Right renal cortex interstitium (tissue), 3 donors: Measurements from ENCODE around the gene KRT4. TPM values are rescaled to one million over a fixed set of nuclear protein-coding genes. Genes with fewer than 3 reads are reported as not detected.

Experiments used
- DNase-seq, 3 donors: peaks; one replicate each; pipeline ENCODE4 v3.0.0-alpha.2; 2013; ENCODE audit warnings: low read depth in 3 of 3, low spot score in 2 of 3
- polyA plus RNA-seq, 3 donors: library from polyadenylated mRNA; unstranded; fragments of 120-200 nt; gene quantifications; one replicate each; pipeline ENCODE4 v1.2.1, GENCODE V29; 2013; ENCODE audit not compliant: insufficient read length in 3 of 3

Gene KRT4
- polyA plus RNA-seq, 3 donors: 0.35 to 1.1 (median 0.54) TPM

DNA sequence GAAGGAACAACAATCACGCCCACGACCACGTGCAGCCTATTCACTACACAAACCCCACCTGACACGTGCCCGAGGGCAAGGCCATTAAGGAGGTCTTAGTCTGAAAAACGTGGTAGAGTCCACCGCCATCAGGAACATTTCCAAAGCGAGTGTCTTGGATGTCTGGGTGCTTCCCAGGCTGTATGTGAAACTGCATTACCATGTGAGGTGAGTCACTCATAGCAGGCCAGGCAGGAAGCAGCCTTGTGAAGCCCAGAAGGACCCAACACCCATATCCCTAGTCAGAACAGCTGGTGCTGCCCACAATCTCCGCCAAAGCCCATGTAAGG, 23.5 kb upstream of the KRT4 start:
- no peak for DNase-seq

DNA sequence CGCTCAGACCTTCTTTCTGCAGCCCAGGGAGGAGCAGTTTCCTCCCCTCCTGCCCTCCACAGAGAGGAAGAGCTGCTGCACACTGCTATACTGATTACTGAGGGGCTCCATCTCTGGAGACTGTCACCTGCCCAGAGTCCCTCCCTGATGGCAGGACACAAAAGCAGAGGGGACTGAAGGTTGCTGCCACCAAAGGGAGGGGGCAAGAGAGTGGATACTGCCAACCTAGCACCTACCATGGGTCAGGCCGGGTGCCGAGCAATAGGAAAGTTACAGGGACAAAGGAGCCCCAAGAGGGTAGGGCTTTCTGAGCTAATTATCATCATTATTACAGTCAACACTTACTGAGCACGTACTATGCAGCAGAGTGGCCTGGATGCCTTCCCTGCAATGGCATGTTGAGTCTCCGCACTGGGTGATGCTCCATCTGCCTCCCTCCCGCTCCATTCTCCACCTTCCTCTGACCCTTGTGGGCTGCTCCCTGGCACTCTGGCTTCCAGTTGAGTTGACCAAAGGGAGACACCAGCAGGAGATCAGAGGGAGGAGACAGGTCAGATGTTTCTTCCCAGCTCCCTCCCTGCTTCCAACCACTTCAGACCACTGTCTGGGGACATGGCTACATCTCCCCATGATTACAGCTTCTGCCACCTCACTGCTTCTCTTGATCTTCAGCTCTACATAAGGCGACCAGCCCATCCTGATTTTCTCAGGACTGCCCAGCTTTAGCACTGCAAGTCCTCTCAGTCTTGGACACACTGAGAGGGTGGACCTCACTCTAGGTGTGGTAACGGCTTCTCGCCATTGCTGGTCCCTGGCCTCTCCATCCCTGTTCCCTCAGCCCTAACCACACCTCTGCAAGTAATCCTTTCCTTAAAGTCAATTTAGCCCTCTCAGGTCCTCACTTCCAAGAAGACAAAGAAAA, 22.8 kb upstream of the KRT4 start:
- DNase-seq: no peak

DNA sequence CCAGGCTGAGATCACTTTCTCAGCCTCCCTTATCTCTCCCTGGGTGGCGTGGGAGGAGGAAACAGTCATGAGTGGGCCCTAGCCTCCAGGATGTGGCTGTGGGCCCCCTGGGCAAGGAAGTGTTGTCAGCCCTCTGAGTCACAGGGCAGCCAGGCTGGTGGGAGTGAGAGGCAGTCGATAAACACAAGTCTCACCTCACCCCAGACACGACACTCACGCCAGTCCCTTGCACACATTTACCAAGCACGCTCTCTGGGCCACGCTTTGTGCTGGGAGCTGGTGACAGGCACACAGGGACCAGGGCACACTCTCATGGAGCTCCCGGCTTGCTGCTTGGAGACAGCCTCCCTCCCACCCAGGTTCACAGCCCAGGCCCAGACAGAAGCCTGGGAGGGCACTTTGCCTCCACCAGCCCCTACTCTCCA, 22.1 kb upstream of the KRT4 start:
- no peak for DNase-seq

DNA sequence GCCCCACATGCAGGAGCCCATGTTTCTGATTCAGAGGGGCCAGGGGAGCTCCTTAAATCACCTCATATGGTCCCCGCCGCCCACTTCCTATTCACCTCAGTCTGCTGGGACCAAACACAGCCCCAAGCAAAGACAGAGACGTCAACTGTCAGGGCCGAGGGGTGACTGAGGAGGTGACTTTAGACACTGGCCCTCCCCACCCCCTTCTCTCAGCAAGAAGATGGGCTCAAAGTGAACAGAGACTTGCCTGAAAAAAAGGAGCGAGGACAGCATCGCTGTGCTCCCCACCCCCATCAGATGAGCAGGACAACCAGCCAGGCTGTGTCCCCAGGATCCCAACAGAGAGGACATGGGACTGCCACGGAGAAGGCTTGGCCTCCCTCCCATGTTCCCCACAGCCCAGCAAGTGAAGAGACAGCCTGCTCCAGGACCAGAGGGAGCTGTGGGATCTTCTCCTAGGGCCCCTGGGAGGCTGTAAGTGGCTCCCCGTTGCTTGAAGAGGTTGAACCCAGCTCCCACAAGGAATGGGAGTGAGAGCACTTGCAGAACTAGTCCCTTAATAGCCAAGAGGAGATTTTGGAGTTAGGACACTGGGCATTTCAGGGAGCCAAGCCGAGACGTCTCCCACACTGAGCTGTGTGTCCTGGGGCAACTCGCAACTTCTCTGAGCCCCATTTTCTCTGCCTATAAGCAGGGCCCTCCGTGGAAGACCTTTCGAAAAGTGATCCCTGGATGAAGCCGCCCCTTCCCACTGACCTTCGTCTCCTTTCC, 21.5 kb upstream of the KRT4 start:
- no peak for DNase-seq

DNA sequence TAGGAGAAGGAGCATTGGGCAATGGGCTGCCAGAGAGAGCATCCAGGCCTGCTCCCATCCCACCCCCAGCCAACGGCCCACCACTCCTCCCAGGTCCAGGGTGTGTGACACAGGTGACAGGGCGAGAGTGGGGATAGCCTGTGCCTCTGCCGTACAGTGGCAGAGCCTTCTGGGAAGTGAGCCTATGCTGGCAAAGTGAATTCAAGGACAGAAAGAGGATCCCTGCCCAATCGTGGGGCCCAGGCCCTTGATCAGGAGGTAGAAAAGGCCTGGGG, 20.7 kb upstream of the KRT4 start:
- no peak for DNase-seq

DNA sequence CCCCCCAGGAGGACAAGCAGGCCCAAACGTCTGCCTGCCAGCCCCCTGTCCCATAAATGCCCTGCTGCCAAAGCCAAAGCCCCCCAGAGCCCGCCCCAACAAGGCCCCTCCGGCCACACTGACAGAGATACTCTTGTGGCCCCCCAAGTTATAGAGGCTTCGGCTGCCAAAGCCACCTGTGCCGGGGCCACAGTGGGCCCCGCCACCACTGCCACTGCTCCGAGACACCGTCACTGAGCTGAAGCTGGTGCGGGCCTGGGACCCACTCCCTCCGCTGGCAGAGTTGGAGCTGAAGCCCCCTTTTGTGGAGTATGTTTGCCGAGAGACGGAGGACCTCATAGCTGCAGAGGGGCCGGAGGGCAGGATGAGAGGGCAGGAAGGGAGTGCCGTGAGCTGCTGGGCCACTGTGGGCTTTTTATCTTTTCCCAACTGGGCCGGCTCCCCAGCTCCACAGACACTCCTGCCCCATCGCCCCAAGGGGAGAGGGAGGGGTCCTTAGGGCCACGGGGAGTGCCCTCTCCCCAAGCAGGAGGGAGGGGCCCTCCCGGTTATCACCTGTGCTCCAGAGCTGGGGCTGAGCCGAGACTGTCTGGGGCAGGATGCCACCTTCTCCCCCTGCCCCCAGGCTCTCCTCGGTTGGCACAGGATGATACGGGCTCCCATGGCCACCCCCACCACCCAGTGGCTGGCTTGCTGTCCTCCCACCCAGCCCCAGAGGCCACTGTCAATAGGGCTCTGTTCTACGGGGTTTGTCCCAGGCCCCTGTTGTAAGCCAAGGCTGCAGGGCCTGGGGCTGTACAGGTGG, 20.2 kb upstream of the KRT4 start, which contains the start of gene KRT79:
Gene KRT79, minus strand, starts transcription at position 390 of the 805 bp plus-strand sequence. Its CDS starts 51 bp downstream, at position 339.
- DNase-seq: no peak

DNA sequence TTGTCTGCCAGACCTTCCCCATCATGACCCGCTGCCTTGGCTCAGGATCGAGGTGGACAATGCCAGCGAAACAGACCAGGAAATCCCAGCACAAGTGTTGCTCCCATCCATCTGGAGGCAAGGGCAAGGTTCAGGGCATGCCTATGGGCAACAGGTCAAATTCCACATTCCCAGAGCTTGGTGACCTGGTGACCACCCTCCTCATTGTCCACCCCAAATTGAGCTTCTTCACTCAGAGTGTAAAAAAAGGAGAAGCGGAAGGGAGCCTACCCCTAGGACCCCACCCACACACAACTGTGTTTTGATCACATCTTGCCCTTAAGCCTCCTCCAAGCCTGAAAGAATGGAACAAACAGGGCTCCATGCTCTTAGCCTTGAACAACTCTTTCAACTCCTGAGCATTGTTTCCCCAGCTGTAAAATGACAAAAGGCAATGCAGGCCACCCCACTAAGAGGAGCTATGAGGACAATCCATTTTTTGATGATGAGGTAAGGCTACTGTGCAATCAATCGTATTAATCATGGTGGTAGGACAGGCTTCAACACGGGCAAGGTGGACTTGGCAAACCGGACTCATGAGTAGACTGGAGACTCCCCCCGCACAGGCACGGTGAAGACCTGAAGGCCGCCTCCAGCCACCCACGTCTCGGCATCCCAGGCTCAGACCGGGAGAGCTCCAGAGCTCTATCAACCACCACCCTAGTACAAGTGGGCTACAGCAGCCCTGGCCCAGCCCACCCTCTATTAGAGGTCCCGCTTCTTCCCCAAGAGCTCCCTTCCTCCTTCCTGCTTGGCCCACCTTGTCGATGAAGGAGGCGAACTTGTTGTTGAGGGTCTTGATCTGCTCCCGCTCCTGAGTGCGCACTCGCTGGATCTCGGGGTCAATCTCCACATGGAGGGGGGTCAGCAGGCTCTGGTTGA, 19.3 kb upstream of the KRT4 start:
- no peak for DNase-seq

DNA sequence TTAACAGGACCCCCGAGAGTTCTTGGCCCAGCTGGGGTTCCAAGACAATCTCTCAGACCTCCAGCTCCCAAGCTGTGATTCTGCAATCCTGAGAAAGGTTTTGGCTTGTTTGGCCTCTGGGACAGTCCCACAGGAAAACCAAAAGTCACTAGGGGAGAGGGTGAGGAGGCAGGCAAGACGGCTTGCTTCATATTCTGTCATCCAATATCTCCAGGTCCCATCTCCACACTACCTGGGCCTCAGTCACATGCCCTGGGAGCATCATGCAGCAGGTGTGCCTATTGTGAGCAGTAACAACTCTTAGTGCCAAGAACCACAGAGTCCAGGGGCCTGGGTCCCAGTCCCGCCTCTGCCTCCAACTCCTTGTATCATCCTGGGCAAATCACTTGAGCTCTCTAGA, 18.5 kb upstream of the KRT4 start:
- DNase-seq: no peak

DNA sequence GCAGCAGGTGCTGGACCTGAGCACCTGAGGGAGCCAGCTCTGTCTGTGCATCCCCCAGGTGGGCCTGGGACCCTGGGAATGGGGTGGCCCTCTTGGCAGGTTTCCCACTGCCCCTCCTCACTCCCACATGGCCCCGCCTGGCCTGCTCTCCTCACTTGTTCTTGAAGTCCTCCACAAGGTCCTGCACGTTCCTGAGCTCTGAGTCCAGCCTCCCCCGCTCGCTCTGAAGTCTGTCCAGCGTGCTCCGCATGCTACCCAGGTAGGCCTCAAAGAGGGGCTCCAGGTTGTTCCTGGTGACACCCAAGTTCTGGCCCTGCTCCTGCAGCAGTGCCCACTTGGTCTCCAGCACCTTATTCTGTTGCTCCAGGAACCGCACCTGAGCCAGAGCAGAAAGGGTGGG, 17.3 kb upstream of the KRT4 start:
- no peak for DNase-seq

DNA sequence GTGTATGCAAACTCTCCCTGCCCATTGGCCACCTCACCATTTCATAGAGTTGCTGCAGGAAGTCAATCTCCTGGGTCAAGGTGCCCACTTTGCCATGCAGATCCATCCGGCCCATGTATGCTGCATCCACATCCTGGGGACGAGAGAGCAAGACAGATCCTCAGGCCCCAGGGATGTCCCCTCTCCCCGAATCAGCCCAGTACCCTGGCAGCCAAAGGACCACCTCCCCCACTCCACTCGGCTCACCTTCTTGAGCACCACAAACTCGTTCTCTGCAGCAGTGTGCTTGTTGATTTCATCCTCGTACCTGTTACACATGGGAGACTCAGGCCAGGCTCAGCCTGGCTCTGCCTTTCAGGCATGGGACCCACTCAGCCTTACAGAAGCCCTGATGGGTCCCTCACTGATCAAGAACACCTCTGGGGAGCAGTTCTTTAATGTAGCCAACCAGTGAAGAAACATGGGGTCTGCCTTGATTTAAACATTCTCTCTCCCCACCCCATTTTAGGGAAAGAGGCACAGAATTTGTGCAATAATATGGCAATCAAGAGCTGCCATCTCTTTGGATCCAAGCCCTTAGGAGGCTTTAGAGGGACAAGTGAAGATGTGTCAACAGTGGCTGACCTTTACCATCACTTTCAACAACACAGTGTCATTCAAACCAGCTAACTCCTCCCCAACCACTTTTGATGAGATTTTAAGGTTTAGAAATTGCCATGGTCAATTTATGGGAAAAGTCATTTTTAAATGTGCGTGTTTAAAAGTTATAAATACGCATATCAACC, 16.3 kb upstream of the KRT4 start:
- DNase-seq: no peak

DNA sequence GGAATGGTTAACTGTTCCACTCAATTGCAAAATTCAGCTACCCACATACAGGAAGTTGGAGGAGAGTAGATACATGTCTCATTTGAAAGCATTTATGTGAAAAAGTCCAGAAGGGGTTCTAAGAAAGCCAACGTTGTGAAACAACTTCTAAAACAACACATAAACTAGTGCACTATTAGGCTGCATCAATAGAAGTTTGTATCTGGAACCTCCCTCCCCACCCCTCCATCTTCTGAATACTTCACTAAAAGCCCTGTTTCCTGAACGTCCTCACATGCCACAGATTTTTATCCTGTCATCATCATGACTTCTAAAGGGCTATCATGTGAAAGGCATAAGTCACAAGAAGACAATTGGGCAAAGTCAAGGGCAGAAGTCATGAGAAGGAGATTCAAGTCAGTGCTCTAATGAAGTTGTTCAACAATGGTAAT, 14.7 kb upstream of the KRT4 start:
- DNase-seq: no peak

DNA sequence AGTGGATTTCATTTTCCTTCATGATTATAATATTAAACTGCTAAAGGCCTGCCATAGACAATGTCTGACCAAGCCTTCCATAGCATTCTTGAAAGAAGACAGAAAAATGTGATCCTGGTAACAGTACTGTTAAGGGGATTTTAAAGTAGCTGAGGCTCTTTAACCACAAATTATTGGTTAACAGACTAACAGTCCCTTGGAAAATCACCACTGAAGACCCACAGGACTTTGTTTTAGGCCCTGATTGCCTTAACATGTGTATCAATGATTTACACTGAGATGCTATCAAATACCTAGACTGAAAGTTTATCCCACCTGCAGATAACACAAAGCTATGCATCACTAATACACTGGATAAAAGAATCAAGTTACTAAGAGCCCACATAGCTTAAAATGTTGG, 14.2 kb upstream of the KRT4 start:
- DNase-seq: no peak

DNA sequence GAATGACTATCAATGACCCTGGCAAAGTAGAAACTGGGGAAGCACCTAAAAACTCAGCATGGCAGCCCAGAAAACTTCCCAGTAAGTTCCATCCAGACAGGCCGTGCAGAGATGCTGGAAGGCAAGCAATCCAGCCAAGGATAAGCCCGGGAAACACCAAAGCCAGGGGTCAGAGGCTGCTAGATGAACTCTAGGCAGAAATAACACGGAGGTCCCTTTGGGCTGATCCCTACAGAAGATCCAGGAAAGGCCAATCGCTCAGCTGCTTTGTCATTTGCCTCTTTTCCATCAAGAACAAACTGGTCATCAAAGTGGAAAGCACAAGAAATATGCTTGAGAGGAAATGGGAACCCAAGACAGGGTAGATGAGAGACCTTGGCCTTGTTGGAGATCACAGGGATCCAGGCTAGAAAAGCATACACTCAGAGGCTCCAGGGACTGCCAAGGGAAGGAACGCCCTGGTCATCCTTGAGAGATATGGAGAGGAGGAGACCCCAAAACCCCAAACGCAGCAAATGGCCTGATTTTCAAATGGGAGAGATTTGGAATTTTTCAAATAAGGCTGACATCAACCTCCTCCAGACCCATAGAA, 13.7 kb upstream of the KRT4 start:
- no peak for DNase-seq

DNA sequence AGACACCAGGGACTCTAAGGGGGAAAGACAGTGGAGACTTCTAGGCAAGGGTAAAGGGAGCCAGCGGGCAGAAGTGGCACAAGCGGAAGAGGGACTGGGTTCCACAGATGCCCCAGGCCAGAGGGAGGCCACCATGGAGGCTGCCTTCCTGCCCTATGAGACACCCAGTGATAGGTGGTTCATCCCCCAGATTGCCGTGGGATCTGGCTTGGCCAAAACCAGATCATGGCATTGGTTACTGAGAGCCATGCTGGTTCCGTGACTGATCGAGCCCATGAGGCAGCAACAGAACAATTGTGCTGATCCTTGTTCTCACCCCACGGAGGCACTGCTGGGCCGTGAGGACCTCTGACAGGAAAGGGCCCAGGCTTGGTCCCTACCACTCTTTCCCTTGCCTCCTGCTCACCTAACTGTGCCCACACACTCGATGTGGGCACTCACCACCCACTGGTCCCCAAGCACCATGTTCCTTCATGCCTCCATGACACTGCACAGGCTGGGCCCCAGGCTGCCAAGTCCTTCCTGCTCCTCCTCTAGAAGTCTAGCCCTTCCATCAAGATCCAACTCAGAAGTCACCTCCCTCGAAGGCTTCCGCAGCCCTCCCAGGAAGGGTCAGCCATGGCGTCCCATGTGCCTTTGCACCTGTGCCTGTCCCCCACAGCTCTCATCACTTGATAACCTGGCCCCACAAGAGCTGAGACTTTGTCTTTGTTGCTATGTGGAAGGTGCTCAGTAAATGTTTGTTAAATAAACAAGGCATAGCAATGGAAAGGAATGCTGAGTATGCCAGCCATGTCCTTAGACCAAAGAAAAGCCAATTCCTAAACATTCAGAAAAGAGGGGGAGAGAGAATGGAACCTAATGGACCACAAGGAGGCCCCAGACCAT, 12.9 kb upstream of the KRT4 start:
- no peak for DNase-seq

DNA sequence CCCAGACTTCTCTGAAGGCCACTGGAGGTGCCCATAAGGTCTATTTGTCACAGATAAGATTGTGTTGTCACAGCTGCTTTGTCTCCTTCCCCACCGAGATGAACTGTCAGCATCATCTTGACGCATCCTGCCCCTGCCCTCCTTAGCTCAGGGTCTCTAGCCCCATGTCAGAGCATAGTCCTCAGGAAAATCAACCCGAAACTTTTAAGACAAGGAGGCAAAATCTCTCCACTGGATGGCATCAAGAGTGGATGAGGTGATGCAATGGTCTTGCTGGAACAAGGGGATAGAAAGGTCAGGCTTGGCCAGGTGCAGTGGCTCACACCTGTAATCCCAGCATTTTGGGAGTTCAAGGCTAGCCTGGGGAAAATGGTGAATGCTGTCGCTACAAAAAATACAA, 12.0 kb upstream of the KRT4 start:
- no peak for DNase-seq

DNA sequence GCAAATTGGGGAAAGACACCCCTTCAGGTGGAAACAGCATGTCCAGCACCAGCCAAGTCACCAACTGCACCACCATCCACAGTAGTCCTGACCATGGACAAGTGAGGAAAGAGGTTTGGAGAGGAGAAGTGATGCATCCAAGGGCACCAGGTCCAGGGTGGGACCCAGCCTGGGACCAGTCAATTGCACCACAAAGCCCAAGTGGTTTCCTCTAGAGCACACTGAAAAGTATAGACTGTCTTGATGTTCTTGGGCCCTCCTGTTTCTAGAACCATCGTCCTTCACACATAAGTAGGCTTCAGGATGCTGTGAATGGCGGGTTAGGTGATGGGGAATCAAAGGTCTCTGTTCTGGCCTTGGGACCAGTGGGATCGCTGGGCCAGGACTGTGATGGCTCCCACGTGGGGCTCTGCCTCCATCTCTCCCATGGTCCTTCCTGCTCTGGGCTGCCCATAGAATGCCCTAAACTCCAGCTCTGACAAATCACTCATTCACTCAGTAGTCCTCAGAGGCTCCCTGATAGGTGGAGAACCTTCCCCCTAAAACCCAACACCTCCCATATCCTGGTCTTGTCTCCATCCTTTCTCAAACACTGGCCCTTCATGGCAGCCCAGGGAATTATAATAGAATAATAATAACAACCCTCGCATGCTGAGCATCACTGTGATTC, 11.0 kb upstream of the KRT4 start:
- DNase-seq: no peak

DNA sequence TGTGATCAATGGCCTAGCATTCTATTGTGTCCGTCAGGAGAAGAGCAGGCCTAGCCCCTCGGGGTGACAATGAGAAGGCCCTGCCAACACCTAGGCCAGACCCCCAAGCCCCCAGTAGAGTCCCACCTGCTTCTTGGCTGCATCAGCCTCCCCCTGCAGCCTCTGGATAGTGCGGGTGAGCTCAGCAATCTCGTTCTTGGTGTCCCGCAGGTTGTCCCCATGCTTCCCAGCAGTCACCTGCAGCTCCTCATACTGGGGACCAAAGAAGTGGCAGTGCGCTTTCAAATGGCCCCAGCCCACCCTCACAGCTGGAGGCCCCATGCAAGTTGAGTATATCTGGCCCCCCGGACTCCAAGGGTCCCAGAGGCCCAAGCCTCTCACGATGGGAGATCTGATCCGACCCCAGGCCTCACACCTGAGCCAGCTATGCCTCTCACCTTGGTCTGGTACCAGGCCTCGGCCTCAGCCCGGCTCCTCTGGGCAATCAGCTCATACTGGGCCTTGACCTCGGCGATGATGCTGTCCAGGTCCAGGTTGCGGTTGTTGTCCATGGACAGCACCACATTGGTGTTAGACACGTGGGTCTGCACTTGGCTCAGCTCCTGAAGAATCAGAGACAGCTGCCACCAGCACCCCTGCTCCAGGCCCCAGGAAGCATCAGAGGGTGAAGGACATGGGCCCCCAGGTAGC, 10.0 kb upstream of the KRT4 start:
- no peak for DNase-seq
